Measurements from ENCODE around the gene CNTN5. TPM values are rescaled to one million over a fixed set of nuclear protein-coding genes. Genes with fewer than 3 reads are reported as not detected.

Gene CNTN5
- total RNA-seq, 2 experiments from 2014 or later: not detected

GRCh38 chr11:99614352-99614751 lies 593.6 kb downstream of the CNTN5 start:
- Mint-ChIP-seq H3K4me3 (no peak overlapping the region), H3K27ac (no peak overlapping the region), H3K4me1 (no peaks in the 10 kb centered on the region), H3K36me3 (no peaks in the 10 kb centered on the region), H3K9me3 (peaks cover 2% of the 10 kb centered on the region), H3K27me3 (no peaks in the 10 kb centered on the region)
- no peak for DNase-seq
- POLR2A ChIA-PET: no interaction called here
- no peak for ATAC-seq (ENCODE audit: low read depth)

GRCh38 chr11:99630629-99631028 lies 609.9 kb downstream of the CNTN5 start:
- DNase-seq (no peak), ATAC-seq (ENCODE audit: low read depth) (no peak)
- H3K4me3 Mint-ChIP-seq: no peak overlapping the region
- POLR2A ChIA-PET: no interaction called here
- H3K27me3 Mint-ChIP-seq: no peaks in the 10 kb centered on the region
- H3K27ac Mint-ChIP-seq: no peak overlapping the region
- no peaks in the 10 kb centered on the region for H3K4me1 Mint-ChIP-seq
- H3K36me3 Mint-ChIP-seq: no peaks in the 10 kb centered on the region
- H3K9me3 Mint-ChIP-seq: no peaks in the 10 kb centered on the region

- H3K27ac Mint-ChIP-seq: no peak overlapping the region
- DNase-seq (no peak), ATAC-seq (ENCODE audit: low read depth) (no peak)
- no peaks in the 10 kb centered on the region for H3K27me3 Mint-ChIP-seq
- no peaks in the 10 kb centered on the region for H3K36me3 Mint-ChIP-seq
- POLR2A ChIA-PET: no interaction called here
- H3K4me1 Mint-ChIP-seq: no peaks in the 10 kb centered on the region
- no peak overlapping the region for H3K4me3 Mint-ChIP-seq
- no peaks in the 10 kb centered on the region for H3K9me3 Mint-ChIP-seq
These were observed 610.9 kb downstream of the CNTN5 start for GRCh38 chr11:99631618-99632017.

- ATAC-seq (ENCODE audit: low read depth) (no peak), DNase-seq (no peak)
- Mint-ChIP-seq H3K27me3 (no peaks in the 10 kb centered on the region), H3K4me3 (no peak overlapping the region), H3K36me3 (no peaks in the 10 kb centered on the region), H3K4me1 (no peaks in the 10 kb centered on the region), H3K9me3 (peaks cover 3% of the 10 kb centered on the region), H3K27ac (no peak overlapping the region)
- POLR2A ChIA-PET: no interaction called here
These were observed 612.2 kb downstream of the CNTN5 start for GRCh38 chr11:99632969-99633368.

GRCh38 chr11:99634581-99634980 lies 613.8 kb downstream of the CNTN5 start:
- POLR2A ChIA-PET: no interaction called here
- Mint-ChIP-seq H3K27me3 (no peaks in the 10 kb centered on the region), H3K36me3 (no peaks in the 10 kb centered on the region), H3K9me3 (peaks cover 5% of the 10 kb centered on the region), H3K4me1 (no peaks in the 10 kb centered on the region), H3K27ac (no peak overlapping the region), H3K4me3 (no peak overlapping the region)
- ATAC-seq (ENCODE audit: low read depth) (no peak), DNase-seq (no peak)

- H3K9me3 Mint-ChIP-seq: peaks cover 7% of the 10 kb centered on the region
- ATAC-seq (ENCODE audit: low read depth) (no peak), DNase-seq (no peak)
- H3K27ac Mint-ChIP-seq: no peak overlapping the region
- no peak overlapping the region for H3K4me3 Mint-ChIP-seq
- H3K36me3 Mint-ChIP-seq: no peaks in the 10 kb centered on the region
- no peaks in the 10 kb centered on the region for H3K27me3 Mint-ChIP-seq
- H3K4me1 Mint-ChIP-seq: no peaks in the 10 kb centered on the region
- POLR2A ChIA-PET: no interaction called here
These were observed 617.4 kb downstream of the CNTN5 start for GRCh38 chr11:99638073-99638553.

GRCh38 chr11:99640671-99641070 lies 619.9 kb downstream of the CNTN5 start:
- no peak overlapping the region for H3K27ac Mint-ChIP-seq
- no peaks in the 10 kb centered on the region for H3K27me3 Mint-ChIP-seq
- POLR2A ChIA-PET: no interaction called here
- H3K36me3 Mint-ChIP-seq: no peaks in the 10 kb centered on the region
- ATAC-seq (ENCODE audit: low read depth): no peak
- peaks cover 7% of the 10 kb centered on the region for H3K9me3 Mint-ChIP-seq
- H3K4me3 Mint-ChIP-seq: no peak overlapping the region
- H3K4me1 Mint-ChIP-seq: no peaks in the 10 kb centered on the region
- no peak for DNase-seq

- Mint-ChIP-seq H3K9me3 (peaks cover 2% of the 10 kb centered on the region), H3K27me3 (no peaks in the 10 kb centered on the region), H3K27ac (no peak overlapping the region), H3K4me3 (no peak overlapping the region), H3K4me1 (no peaks in the 10 kb centered on the region), H3K36me3 (no peaks in the 10 kb centered on the region)
- ATAC-seq (ENCODE audit: low read depth) (no peak), DNase-seq (no peak)
- POLR2A ChIA-PET: no interaction called here
These were observed 625.2 kb downstream of the CNTN5 start for GRCh38 chr11:99645934-99646333.

- peaks cover 5% of the 10 kb centered on the region for H3K9me3 Mint-ChIP-seq
- no peaks in the 10 kb centered on the region for H3K36me3 Mint-ChIP-seq
- H3K4me3 Mint-ChIP-seq: no peak overlapping the region
- no peaks in the 10 kb centered on the region for H3K27me3 Mint-ChIP-seq
- DNase-seq: no peak
- no peaks in the 10 kb centered on the region for H3K4me1 Mint-ChIP-seq
- no peak for ATAC-seq (ENCODE audit: low read depth)
- POLR2A ChIA-PET: no interaction called here
- H3K27ac Mint-ChIP-seq: no peak overlapping the region
These were observed 649.4 kb downstream of the CNTN5 start for GRCh38 chr11:99670067-99670676.

- no peak overlapping the region for H3K4me3 Mint-ChIP-seq
- H3K9me3 Mint-ChIP-seq: peaks cover 5% of the 10 kb centered on the region
- H3K27ac Mint-ChIP-seq: no peak overlapping the region
- H3K27me3 Mint-ChIP-seq: no peaks in the 10 kb centered on the region
- POLR2A ChIA-PET: no interaction called here
- H3K4me1 Mint-ChIP-seq: no peaks in the 10 kb centered on the region
- no peak for DNase-seq
- ATAC-seq (ENCODE audit: low read depth): no peak
- no peaks in the 10 kb centered on the region for H3K36me3 Mint-ChIP-seq
These were observed 651.2 kb downstream of the CNTN5 start for GRCh38 chr11:99671808-99672409.

GRCh38 chr11:99676292-99676691 lies 655.5 kb downstream of the CNTN5 start:
- H3K36me3 Mint-ChIP-seq: no peaks in the 10 kb centered on the region
- no peak overlapping the region for H3K27ac Mint-ChIP-seq
- H3K4me3 Mint-ChIP-seq: no peak overlapping the region
- no peaks in the 10 kb centered on the region for H3K27me3 Mint-ChIP-seq
- ATAC-seq (ENCODE audit: low read depth) (no peak), DNase-seq (no peak)
- no peaks in the 10 kb centered on the region for H3K4me1 Mint-ChIP-seq
- H3K9me3 Mint-ChIP-seq: peaks cover 4% of the 10 kb centered on the region
- POLR2A ChIA-PET: no interaction called here

- Mint-ChIP-seq H3K36me3 (no peaks in the 10 kb centered on the region), H3K4me3 (no peak overlapping the region), H3K27me3 (no peaks in the 10 kb centered on the region), H3K4me1 (no peaks in the 10 kb centered on the region), H3K27ac (no peak overlapping the region), H3K9me3 (no peaks in the 10 kb centered on the region)
- POLR2A ChIA-PET: no interaction called here
- no peak for ATAC-seq (ENCODE audit: low read depth)
- DNase-seq: no peak
These were observed 661.4 kb downstream of the CNTN5 start for GRCh38 chr11:99682171-99682570.

GRCh38 chr11:99682646-99683045 lies 661.9 kb downstream of the CNTN5 start:
- DNase-seq (no peak), ATAC-seq (ENCODE audit: low read depth) (no peak)
- Mint-ChIP-seq H3K27ac (no peak overlapping the region), H3K9me3 (no peaks in the 10 kb centered on the region), H3K27me3 (no peaks in the 10 kb centered on the region), H3K4me1 (no peaks in the 10 kb centered on the region), H3K36me3 (no peaks in the 10 kb centered on the region), H3K4me3 (no peak overlapping the region)
- POLR2A ChIA-PET: no interaction called here

- DNase-seq (no peak), ATAC-seq (ENCODE audit: low read depth) (no peak)
- no peak overlapping the region for H3K4me3 Mint-ChIP-seq
- H3K9me3 Mint-ChIP-seq: peaks cover 4% of the 10 kb centered on the region
- POLR2A ChIA-PET: no interaction called here
- H3K27me3 Mint-ChIP-seq: no peaks in the 10 kb centered on the region
- no peak overlapping the region for H3K27ac Mint-ChIP-seq
- H3K4me1 Mint-ChIP-seq: no peaks in the 10 kb centered on the region
- no peaks in the 10 kb centered on the region for H3K36me3 Mint-ChIP-seq
These were observed 663.2 kb downstream of the CNTN5 start for GRCh38 chr11:99683933-99684332.

All from activated naive CD8-positive, alpha-beta T cell treated with anti-CD3 and anti-CD28 coated beads, Interleukin-2, amount 10 ng/mL, durations not matched to agents 7 days and 5 days (primary cell).